Measurements from ENCODE around the gene ZNF442. TPM values are rescaled to one million over a fixed set of nuclear protein-coding genes. Genes with fewer than 3 reads are reported as not detected.

ZNF442 gene
- total RNA-seq: 3.6 and 4.7 TPM in 2 replicates

GRCh38 chr19:12365236-12366162 is at the start of gene ZNF442:
ZNF442 (minus strand) TSS chr19:12365683; CDS start chr19:12363631, 2,052 bp downstream.

GRCh38 chr19:12400633-12401502 is 35.4 kb upstream of the ZNF442 start, which contains the start of gene ZNF799:
ZNF799 (minus strand) TSS chr19:12401271; CDS start chr19:12401070, 201 bp downstream.

GRCh38 chr19:12333162-12334159 is 32.0 kb downstream of the ZNF442 start, which contains the start of gene ZNF563:
ZNF563 (minus strand) TSS chr19:12333633; CDS start chr19:12333482, 151 bp downstream.

Other genes starting within 250 kb of the ZNF442 start
- gene ZNF20, start 225.3 kb downstream of the ZNF442 start, total RNA-seq: 4.5 and 5.0 TPM in 2 replicates
- gene ZNF625, start 208.9 kb downstream of the ZNF442 start, total RNA-seq: 12.5 and 13.8 TPM in 2 replicates
- 5.8 and 8.0 TPM in 2 replicates for gene ZNF136, start 202.6 kb downstream of the ZNF442 start, total RNA-seq
- 9.0 and 10.4 TPM in 2 replicates for gene ZNF44, start 70.8 kb downstream of the ZNF442 start, total RNA-seq
- 3.7 and 5.2 TPM in 2 replicates for gene ZNF563, start 32.0 kb downstream of the ZNF442 start, total RNA-seq
- gene ZNF799, start 35.6 kb upstream of the ZNF442 start, total RNA-seq: 1.4 and 1.5 TPM in 2 replicates
- 1.6 and 2.2 TPM in 2 replicates for gene ZNF443, start 75.3 kb upstream of the ZNF442 start, total RNA-seq
- 3.3 and 4.3 TPM in 2 replicates for gene ZNF709, start 119.1 kb upstream of the ZNF442 start, total RNA-seq
- 6.8 and 11.4 TPM in 2 replicates for gene ZNF564, start 185.8 kb upstream of the ZNF442 start, total RNA-seq
- 7.7 and 8.9 TPM in 2 replicates for gene ZNF490, start 245.1 kb upstream of the ZNF442 start, total RNA-seq
- 11.2 and 14.1 TPM in 2 replicates for gene ZNF791, start 245.2 kb upstream of the ZNF442 start, total RNA-seq